A673 (cell line): ENCODE data around the gene KCNK5.

Experiments used
- CTCF ChIP-seq: fragments of 300-800, 200-600 bp; sonication (generic); conservative IDR thresholded peaks from 2 replicates; pipeline ENCODE4 v1.5.1; 2017; ENCODE audit warnings: low read depth, mild to moderate bottlenecking, antibody characterized with exemption, low read length, moderate library complexity, mixed read lengths
- EZH2 ChIP-seq: fragments of 200-600 bp; sonication (generic); IDR thresholded peaks from 2 replicates; pipeline ENCODE4 v1.6.1; 2017; ENCODE audit warnings: borderline replicate concordance, low read depth, mild to moderate bottlenecking, mixed read lengths, antibody characterized with exemption, low read length; ENCODE audit not compliant: poor library complexity, severe bottlenecking

- no peak for TF ChIP-seq CTCF
- TF ChIP-seq EZH2: no peak
Observed at GRCh38 chr6:39157511-39157910, 71.8 kb downstream of the KCNK5 start.
